Stomach smooth muscle (tissue), 2 donors: Measurements from ENCODE around the gene ATP8B3.

Experiments used
- H3K27ac ChIP-seq: one replicate; pipeline ENCODE4 v1.7.0; 2013; ENCODE audit warnings: mild to moderate bottlenecking, low read length, inconsistent platforms
- H3K27me3 ChIP-seq, 2 donors: one replicate each; pipeline ENCODE4 v1.7.0; 2013; ENCODE audit warnings: low read length in 2 of 2; ENCODE audit not compliant: insufficient read depth in 2 of 2, control insufficient read depth in 1 of 2
- H3K36me3 ChIP-seq, 2 donors: one replicate each; pipeline ENCODE4 v1.7.0; 2013; ENCODE audit warnings: low read length in 2 of 2; ENCODE audit not compliant: control insufficient read depth in 2 of 2, insufficient read depth in 2 of 2
- H3K4me1 ChIP-seq: one replicate; pipeline ENCODE4 v1.7.0; 2013; ENCODE audit warnings: low read length; ENCODE audit not compliant: control insufficient read depth, insufficient read depth
- H3K4me3 ChIP-seq, 2 donors: one replicate each; pipeline ENCODE4 v1.7.0; 2013; ENCODE audit warnings: low read length in 2 of 2
- H3K9ac ChIP-seq, 2 donors: one replicate each; pipeline ENCODE4 v1.7.0; 2013; ENCODE audit warnings: low read length in 2 of 2, mild to moderate bottlenecking in 1 of 2
- H3K9me3 ChIP-seq, 2 donors: one replicate each; pipeline ENCODE4 v1.7.0; 2013; ENCODE audit warnings: low read length in 2 of 2; ENCODE audit not compliant: control insufficient read depth in 2 of 2
- donor health status: healthy.
- donor health status: Pancreatic carcinoma.

ATP8B3 gene

GRCh38 chr19:1787116-1787515 lies 25.0 kb downstream of the ATP8B3 start:
- Histone ChIP-seq H3K27me3 (peaks cover 27 to 33% of the 10 kb centered on the region in 2 donors), H3K9ac (no peak overlapping the region), H3K4me3 (no peak overlapping the region), H3K4me1 (peaks cover 3% of the 10 kb centered on the region), H3K9me3 (peaks cover 0 to 6% of the 10 kb centered on the region in 2 donors), H3K36me3 (no peaks in the 10 kb centered on the region), H3K27ac (no peak overlapping the region)

GRCh38 chr19:1786668-1787067 lies 25.4 kb downstream of the ATP8B3 start:
- no peak overlapping the region for H3K27ac ChIP-seq
- H3K4me3 ChIP-seq: no peak overlapping the region
- H3K27me3 ChIP-seq: peaks cover 28 to 37% of the 10 kb centered on the region in 2 donors
- peaks cover 4 to 11% of the 10 kb centered on the region in 2 donors for H3K9me3 ChIP-seq
- no peaks in the 10 kb centered on the region for H3K36me3 ChIP-seq
- no peak overlapping the region for H3K9ac ChIP-seq
- peaks cover 3% of the 10 kb centered on the region for H3K4me1 ChIP-seq

- Histone ChIP-seq H3K27me3 (peaks cover 39 to 42% of the 10 kb centered on the region in 2 donors), H3K9me3 (peaks cover 7 to 13% of the 10 kb centered on the region in 2 donors), H3K9ac (no peak overlapping the region), H3K4me3 (no peak overlapping the region), H3K36me3 (no peaks in the 10 kb centered on the region), H3K27ac (no peak overlapping the region), H3K4me1 (peaks cover 3% of the 10 kb centered on the region)
Observed at GRCh38 chr19:1785310-1785709, 26.8 kb downstream of the ATP8B3 start.

GRCh38 chr19:1783874-1784273 lies 28.2 kb downstream of the ATP8B3 start:
- H3K4me3 ChIP-seq: no peak overlapping the region
- H3K27me3 ChIP-seq: peaks cover 46 to 47% of the 10 kb centered on the region in 2 donors
- no peak overlapping the region for H3K9ac ChIP-seq

GRCh38 chr19:1783354-1783753 lies 28.7 kb downstream of the ATP8B3 start:
- no peak overlapping the region for H3K27ac ChIP-seq
- no peaks in the 10 kb centered on the region for H3K4me1 ChIP-seq
- H3K27me3 ChIP-seq: peaks cover 44% of the 10 kb centered on the region in 2 donors
- H3K36me3 ChIP-seq: no peaks in the 10 kb centered on the region
- H3K9ac ChIP-seq: no peak overlapping the region
- H3K4me3 ChIP-seq: no peak overlapping the region
- peaks cover 7 to 13% of the 10 kb centered on the region in 2 donors for H3K9me3 ChIP-seq

More at GRCh38 chr19:1783874-1784273, 28.2 kb downstream of the ATP8B3 start:
- H3K36me3 ChIP-seq: no peaks in the 10 kb centered on the region
- no peak overlapping the region for H3K27ac ChIP-seq
- peaks cover 7 to 13% of the 10 kb centered on the region in 2 donors for H3K9me3 ChIP-seq
- peaks cover 3% of the 10 kb centered on the region for H3K4me1 ChIP-seq

- Histone ChIP-seq H3K27me3 (peaks cover 45 to 47% of the 10 kb centered on the region in 2 donors), H3K4me3 (no peak overlapping the region), H3K36me3 (no peaks in the 10 kb centered on the region), H3K27ac (no peak overlapping the region), H3K9me3 (peaks cover 7 to 13% of the 10 kb centered on the region in 2 donors), H3K9ac (no peak overlapping the region), H3K4me1 (no peaks in the 10 kb centered on the region)
Observed at GRCh38 chr19:1782521-1782920, 29.6 kb downstream of the ATP8B3 start.

GRCh38 chr19:1780272-1780958 lies 31.7 kb downstream of the ATP8B3 start:
- H3K9me3 ChIP-seq: peaks cover 7 to 13% of the 10 kb centered on the region in 2 donors
- H3K4me3 ChIP-seq: no peak overlapping the region
- H3K9ac ChIP-seq: no peak overlapping the region
- H3K27ac ChIP-seq: no peak overlapping the region
- no peaks in the 10 kb centered on the region for H3K36me3 ChIP-seq
- peaks cover 57 to 68% of the 10 kb centered on the region in 2 donors for H3K27me3 ChIP-seq
- H3K4me1 ChIP-seq: no peaks in the 10 kb centered on the region

GRCh38 chr19:1779574-1779973 lies 32.5 kb downstream of the ATP8B3 start:
- no peaks in the 10 kb centered on the region for H3K36me3 ChIP-seq
- no peak overlapping the region for H3K9ac ChIP-seq
- H3K4me3 ChIP-seq: no peak overlapping the region
- H3K4me1 ChIP-seq: no peaks in the 10 kb centered on the region
- H3K9me3 ChIP-seq: peaks cover 7 to 16% of the 10 kb centered on the region in 2 donors
- H3K27ac ChIP-seq: no peak overlapping the region
- H3K27me3 ChIP-seq: peaks cover 60 to 77% of the 10 kb centered on the region in 2 donors

- no peaks in the 10 kb centered on the region for H3K4me1 ChIP-seq
- H3K9ac ChIP-seq: no peak overlapping the region
- no peaks in the 10 kb centered on the region for H3K36me3 ChIP-seq
- no peak overlapping the region for H3K4me3 ChIP-seq
- H3K27me3 ChIP-seq: peaks cover 57 to 79% of the 10 kb centered on the region in 2 donors
- no peak overlapping the region for H3K27ac ChIP-seq
- peaks cover 7 to 11% of the 10 kb centered on the region in 2 donors for H3K9me3 ChIP-seq
Observed at GRCh38 chr19:1777149-1777548, 34.9 kb downstream of the ATP8B3 start.

- peaks cover 3 to 6% of the 10 kb centered on the region in 2 donors for H3K9me3 ChIP-seq
- H3K4me3 ChIP-seq: no peak overlapping the region
- H3K36me3 ChIP-seq: no peaks in the 10 kb centered on the region
- H3K27ac ChIP-seq: no peak overlapping the region
- H3K9ac ChIP-seq: no peak overlapping the region
- no peaks in the 10 kb centered on the region for H3K4me1 ChIP-seq
- H3K27me3 ChIP-seq: peaks cover 53 to 75% of the 10 kb centered on the region in 2 donors
Observed at GRCh38 chr19:1776606-1777147, 35.4 kb downstream of the ATP8B3 start.
